Peyer's patch (tissue), 4 donors: ENCODE measurements around the gene DAPK1.

ENCODE experiments used
- POLR2A ChIP-seq, 2 donors: fragments of 450-650 bp; IDR thresholded peaks; one replicate each; pipeline ENCODE4 v1.5.1; 2017; ENCODE audit warnings: antibody characterized with exemption in 2 of 2, mild to moderate bottlenecking in 2 of 2, moderate library complexity in 2 of 2
- TF ChIP-seq, protein P1 (sequence below), 6 experiments: fragments of 450-650 bp in 4 of 6; fragments of 200-600 bp in 2 of 6; sonication (generic) in 1 of 6; IDR thresholded peaks; one replicate each; pipeline ENCODE4 v1.5.1; 2017 to 2019; ENCODE audit warnings: antibody characterized with exemption in 6 of 6, mild to moderate bottlenecking in 3 of 6, moderate library complexity in 1 of 6

DNA sequence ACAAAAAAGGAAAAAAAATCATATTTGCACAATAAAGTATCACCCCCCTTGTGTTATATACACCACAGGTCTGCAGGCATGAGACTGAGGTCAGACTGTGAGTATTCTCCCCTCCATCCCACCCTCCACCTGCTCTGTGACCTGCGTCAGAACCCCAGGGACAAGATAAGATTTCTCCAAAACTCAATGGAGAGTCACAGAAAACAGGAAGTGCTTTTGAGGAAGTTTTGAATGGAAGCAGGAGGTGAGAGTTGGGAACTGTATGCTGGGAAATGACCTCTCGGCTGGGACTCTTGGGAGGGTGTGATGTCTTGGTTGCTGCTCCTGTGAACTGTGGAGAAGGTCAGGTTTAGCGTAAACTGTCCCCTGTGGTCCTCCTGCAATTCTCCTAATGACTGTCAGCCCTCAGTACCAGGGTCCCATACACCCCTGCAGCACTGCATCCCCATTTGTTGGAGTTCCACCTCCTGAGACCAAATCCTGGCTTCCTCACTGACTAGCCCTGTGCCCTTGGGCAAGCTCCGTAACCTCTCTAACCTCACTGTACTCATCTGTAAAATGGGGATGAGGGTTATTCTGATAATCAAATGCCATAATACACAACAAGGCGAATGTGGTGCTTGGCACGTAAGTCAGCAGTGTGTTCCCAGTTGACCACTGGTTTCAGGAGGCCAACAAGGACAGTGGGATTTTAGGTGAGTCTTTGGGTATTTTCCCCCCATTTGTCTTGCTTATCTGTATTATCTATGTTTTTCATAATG, 221.4 kb downstream of the DAPK1 start:
- TF ChIP-seq, protein P1, sequence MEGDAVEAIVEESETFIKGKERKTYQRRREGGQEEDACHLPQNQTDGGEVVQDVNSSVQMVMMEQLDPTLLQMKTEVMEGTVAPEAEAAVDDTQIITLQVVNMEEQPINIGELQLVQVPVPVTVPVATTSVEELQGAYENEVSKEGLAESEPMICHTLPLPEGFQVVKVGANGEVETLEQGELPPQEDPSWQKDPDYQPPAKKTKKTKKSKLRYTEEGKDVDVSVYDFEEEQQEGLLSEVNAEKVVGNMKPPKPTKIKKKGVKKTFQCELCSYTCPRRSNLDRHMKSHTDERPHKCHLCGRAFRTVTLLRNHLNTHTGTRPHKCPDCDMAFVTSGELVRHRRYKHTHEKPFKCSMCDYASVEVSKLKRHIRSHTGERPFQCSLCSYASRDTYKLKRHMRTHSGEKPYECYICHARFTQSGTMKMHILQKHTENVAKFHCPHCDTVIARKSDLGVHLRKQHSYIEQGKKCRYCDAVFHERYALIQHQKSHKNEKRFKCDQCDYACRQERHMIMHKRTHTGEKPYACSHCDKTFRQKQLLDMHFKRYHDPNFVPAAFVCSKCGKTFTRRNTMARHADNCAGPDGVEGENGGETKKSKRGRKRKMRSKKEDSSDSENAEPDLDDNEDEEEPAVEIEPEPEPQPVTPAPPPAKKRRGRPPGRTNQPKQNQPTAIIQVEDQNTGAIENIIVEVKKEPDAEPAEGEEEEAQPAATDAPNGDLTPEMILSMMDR (IDR thresholded peaks at IDR 0.05) = no peak
- TF ChIP-seq POLR2A (IDR thresholded peaks at IDR 0.05) = no peak
